Measurements from ENCODE around the gene RCHY1. TPM values are rescaled to one million over a fixed set of nuclear protein-coding genes. Genes with fewer than 3 reads are reported as not detected.
"Not testable (repeated sequence)": the region's sequence is repeated elsewhere in the genome, so short reads cannot be mapped to it uniquely, and the experiment has no call there.

RCHY1 gene
- total RNA-seq, 1 experiment from 2014 or later: 33.4 TPM

DNA sequence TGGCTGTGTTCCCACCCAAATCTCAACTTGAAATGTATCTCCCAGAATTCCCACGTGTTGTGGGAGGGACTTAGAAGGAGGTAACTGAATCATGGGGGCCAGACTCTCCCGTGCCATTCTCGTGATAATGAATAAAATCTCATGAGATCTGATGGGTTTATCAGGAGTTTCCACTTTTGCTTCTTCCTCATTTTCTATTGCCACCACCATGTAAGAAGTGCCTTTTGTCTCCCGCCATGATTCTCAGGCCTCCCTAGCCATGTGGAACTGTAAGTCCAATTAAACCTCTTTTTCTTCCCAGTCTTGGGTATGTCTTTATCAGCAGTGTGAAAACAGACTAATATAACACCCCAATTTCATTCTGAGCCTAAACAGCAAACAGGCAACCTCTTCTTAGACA is 4.6 kb downstream of the RCHY1 start:
- ATAC-seq; H3K4me3 ChIP-seq (replicated peaks in 1 of 2; ENCODE audit: low read depth in 1 of 2, low read length in 2 of 2); H4K20me1 ChIP-seq (ENCODE audit: insufficient read depth); RAD21 ChIA-PET (ENCODE audit: low non-redundant PET in 1 of 2, low total read pairs in 2 of 2, uncharacterized antibody in 2 of 2, unreplicated experiment in 2 of 2); intact Hi-C loops (cut with micrococcal nuclease); H3K27ac ChIP-seq (ENCODE audit: low read depth, low read length); DNase-seq (ENCODE audit: low read depth, low spot score); H2AFZ ChIP-seq (ENCODE audit: low read depth, low read length, poor library complexity, severe bottlenecking); H3K9ac ChIP-seq (ENCODE audit: low read length); H3K9me3 ChIP-seq (ENCODE audit: control insufficient read depth in 1 of 2, insufficient read depth in 1 of 2, low read depth in 1 of 2, low read length in 2 of 2); H3K27me3 ChIP-seq (ENCODE audit: insufficient read depth, low read length); BruUV-seq (replicated peaks); H3K9me2 ChIP-seq (ENCODE audit: insufficient read depth); CTCF ChIA-PET; H3K4me2 ChIP-seq (ENCODE audit: low read length); POLR2A ChIA-PET: not testable (repeated sequence)
- Histone ChIP-seq H3K79me2 (ENCODE audit: insufficient read depth, low read length) (peaks cover 95% of the 10 kb centered on the region), H3K4me1 (ENCODE audit: control insufficient read depth in 1 of 2, insufficient read depth in 2 of 2, low read length in 2 of 2) (peaks cover 5 to 13% of the 10 kb centered on the region in 2 experiments; a peak in 3 of 4 replicates), H3K36me3 (ENCODE audit: control insufficient read depth in 1 of 2, insufficient read depth in 2 of 2, low read length in 2 of 2) (peaks cover 13% of the 10 kb centered on the region in 2 experiments; a peak in 3 of 4 replicates)

DNA sequence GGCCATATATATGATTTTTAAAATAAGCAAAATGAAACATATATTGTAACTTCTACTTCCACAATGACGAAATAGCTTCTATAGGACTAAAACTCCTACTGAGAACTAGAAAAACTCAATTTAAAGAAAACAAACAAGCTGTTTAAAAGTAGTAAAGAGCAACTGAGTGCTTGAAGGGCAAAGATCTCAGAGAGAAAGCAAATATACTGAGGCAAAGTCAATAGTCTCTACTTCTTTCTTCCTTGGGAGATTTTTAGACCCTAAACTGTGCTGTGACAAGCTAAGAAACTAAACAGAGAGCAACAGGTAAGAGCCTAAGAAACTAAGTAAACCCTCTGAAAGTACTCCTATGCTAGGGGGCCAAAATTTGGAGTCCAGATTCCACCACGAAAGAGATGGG is 8.6 kb downstream of the RCHY1 start:
- H3K27me3 ChIP-seq (ENCODE audit: insufficient read depth, low read length): no peaks in the 10 kb centered on the region
- TF ChIP-seq MAX (IDR thresholded peaks at IDR 0.05) (no peak), POLR2AphosphoS5 (IDR thresholded peaks at IDR 0.05; ENCODE audit: low read depth, low read length) (no peak), RAD21 (IDR thresholded peaks at IDR 0.05; ENCODE audit: low read depth) (no peak), SP1 (IDR thresholded peaks at IDR 0.05; ENCODE audit: low read depth) (no peak), POLR2A (IDR thresholded peaks at IDR 0.05; ENCODE audit: borderline replicate concordance, extremely low read depth, insufficient read depth, insufficient read length) (no peak), FOSL1 (IDR thresholded peaks at IDR 0.05; ENCODE audit: low read depth) (no peak)
- TF ChIP-seq, protein P1, sequence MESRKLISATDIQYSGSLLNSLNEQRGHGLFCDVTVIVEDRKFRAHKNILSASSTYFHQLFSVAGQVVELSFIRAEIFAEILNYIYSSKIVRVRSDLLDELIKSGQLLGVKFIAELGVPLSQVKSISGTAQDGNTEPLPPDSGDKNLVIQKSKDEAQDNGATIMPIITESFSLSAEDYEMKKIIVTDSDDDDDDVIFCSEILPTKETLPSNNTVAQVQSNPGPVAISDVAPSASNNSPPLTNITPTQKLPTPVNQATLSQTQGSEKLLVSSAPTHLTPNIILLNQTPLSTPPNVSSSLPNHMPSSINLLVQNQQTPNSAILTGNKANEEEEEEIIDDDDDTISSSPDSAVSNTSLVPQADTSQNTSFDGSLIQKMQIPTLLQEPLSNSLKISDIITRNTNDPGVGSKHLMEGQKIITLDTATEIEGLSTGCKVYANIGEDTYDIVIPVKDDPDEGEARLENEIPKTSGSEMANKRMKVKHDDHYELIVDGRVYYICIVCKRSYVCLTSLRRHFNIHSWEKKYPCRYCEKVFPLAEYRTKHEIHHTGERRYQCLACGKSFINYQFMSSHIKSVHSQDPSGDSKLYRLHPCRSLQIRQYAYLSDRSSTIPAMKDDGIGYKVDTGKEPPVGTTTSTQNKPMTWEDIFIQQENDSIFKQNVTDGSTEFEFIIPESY (IDR thresholded peaks at IDR 0.05; ENCODE audit: extremely low read depth, insufficient replicate concordance, low read length): no peak
- no peak overlapping the region for H2AFZ ChIP-seq (ENCODE audit: low read depth, low read length, poor library complexity, severe bottlenecking)
- H3K36me3 ChIP-seq (ENCODE audit: control insufficient read depth in 1 of 2, insufficient read depth in 2 of 2, low read length in 2 of 2): peaks cover 16 to 17% of the 10 kb centered on the region in 2 experiments; a peak in 3 of 4 replicates
- RAD21 ChIA-PET (ENCODE audit: low non-redundant PET in 1 of 2, low total read pairs in 2 of 2, uncharacterized antibody in 2 of 2, unreplicated experiment in 2 of 2): no interaction called here
- POLR2A ChIA-PET: interaction anchor here (1.3 kb wide), 1 partner anchor 9 kb away, joined by 6 read pairs; the partner anchor contains the start of genes RCHY1 and THAP6
- H3K4me2 ChIP-seq (ENCODE audit: low read length): no peak overlapping the region
- CTCF ChIA-PET: no interaction called here
- no TSS peak for BruUV-seq (replicated peaks)
- H3K79me2 ChIP-seq (ENCODE audit: insufficient read depth, low read length): peaks cover 88% of the 10 kb centered on the region
- no peaks in the 10 kb centered on the region for H3K4me1 ChIP-seq (ENCODE audit: control insufficient read depth in 1 of 2, insufficient read depth in 2 of 2, low read length in 2 of 2)
- peaks cover 4% of the 10 kb centered on the region; the same call in 1 of the 2 replicates for H4K20me1 ChIP-seq (ENCODE audit: insufficient read depth)
- H3K9me2 ChIP-seq (ENCODE audit: insufficient read depth): no peaks in the 10 kb centered on the region
- no peak overlapping the region for H3K9ac ChIP-seq (ENCODE audit: low read length)
- H3K27ac ChIP-seq (ENCODE audit: low read depth, low read length): no peak overlapping the region
- ATAC-seq (no peak), DNase-seq (ENCODE audit: low read depth, low spot score) (no peak)
- H3K9me3 ChIP-seq (ENCODE audit: control insufficient read depth in 1 of 2, insufficient read depth in 1 of 2, low read depth in 1 of 2, low read length in 2 of 2): no peaks in the 10 kb centered on the region
- H3K4me3 ChIP-seq (replicated peaks in 1 of 2; ENCODE audit: low read depth in 1 of 2, low read length in 2 of 2): no peak overlapping the region
- intact Hi-C loops (cut with micrococcal nuclease): no loop called here

Data from HCT116 (cell line).